ENCODE results near the gene C17orf78. TPM values are rescaled to one million over a fixed set of nuclear protein-coding genes. Genes with fewer than 3 reads are reported as not detected.

The C17orf78 gene
- total RNA-seq = not detected in 2 replicates

GRCh38 chr17:37375706-37376105 lies at the start of gene C17orf78:
Gene C17orf78 (plus strand): TSS chr17:37375985. CDS start chr17:37376093, 108 bp downstream.

GRCh38 chr17:37406635-37407461 lies 31.1 kb downstream of the C17orf78 start, which contains the start of the genes ACACA and TADA2A:
Gene ACACA (minus strand): TSS chr17:37406836. CDS start chr17:37406299, 537 bp downstream.
Gene TADA2A (plus strand): TSS chr17:37406886. CDS start chr17:37411366, 4,480 bp downstream.

Other genes with a start within 250 kb of the C17orf78 start
- 66.5 and 88.0 TPM in 2 replicates for gene ACACA, start 30.9 kb downstream of the C17orf78 start, total RNA-seq
- 15.4 and 22.1 TPM in 2 replicates for gene TADA2A, start 30.9 kb downstream of the C17orf78 start, total RNA-seq
- gene DUSP14, start 113.9 kb downstream of the C17orf78 start, total RNA-seq = 28.9 and 33.1 TPM in 2 replicates
- 10.7 and 16.0 TPM in 2 replicates for gene SYNRG, start 233.4 kb downstream of the C17orf78 start, total RNA-seq